ENCODE data around the gene STARD13.

STARD13 gene

GRCh38 chr13:33285420-33286124, at the start of gene STARD13:
STARD13 (minus strand) TSS chr13:33285755; CDS start chr13:33285638, 117 bp downstream.
- DNase-seq (ENCODE audit: low read depth in 3 of 3, low spot score in 1 of 3): no peak

- no peak for DNase-seq (ENCODE audit: low read depth in 3 of 3, low spot score in 1 of 3)
Measured at GRCh38 chr13:33334831-33335230, 49.3 kb upstream of the STARD13 start.

GRCh38 chr13:33331962-33332361, 46.4 kb upstream of the STARD13 start:
- DNase-seq (ENCODE audit: low read depth in 3 of 3, low spot score in 1 of 3): no peak

GRCh38 chr13:33330483-33330882, 44.9 kb upstream of the STARD13 start:
- DNase-seq (ENCODE audit: low read depth in 3 of 3, low spot score in 1 of 3): no peak

GRCh38 chr13:33328701-33329100, 43.1 kb upstream of the STARD13 start:
- no peak for DNase-seq (ENCODE audit: low read depth in 3 of 3, low spot score in 1 of 3)

- no peak for DNase-seq (ENCODE audit: low read depth in 3 of 3, low spot score in 1 of 3)
Measured at GRCh38 chr13:33326723-33327122, 41.2 kb upstream of the STARD13 start.

GRCh38 chr13:33326246-33326645, 40.7 kb upstream of the STARD13 start:
- no peak for DNase-seq (ENCODE audit: low read depth in 3 of 3, low spot score in 1 of 3)

- no peak for DNase-seq (ENCODE audit: low read depth in 3 of 3, low spot score in 1 of 3)
Measured at GRCh38 chr13:33323801-33324510, 38.4 kb upstream of the STARD13 start.

GRCh38 chr13:33322965-33323668, 37.6 kb upstream of the STARD13 start:
- DNase-seq (ENCODE audit: low read depth in 3 of 3, low spot score in 1 of 3): no peak

- no peak for DNase-seq (ENCODE audit: low read depth in 3 of 3, low spot score in 1 of 3)
Measured at GRCh38 chr13:33322543-33322809, 36.9 kb upstream of the STARD13 start.

- no peak for DNase-seq (ENCODE audit: low read depth in 3 of 3, low spot score in 1 of 3)
Measured at GRCh38 chr13:33321686-33322542, 36.4 kb upstream of the STARD13 start.

GRCh38 chr13:33319859-33320258, 34.3 kb upstream of the STARD13 start:
- no peak for DNase-seq (ENCODE audit: low read depth in 3 of 3, low spot score in 1 of 3)

GRCh38 chr13:33318744-33319143, 33.2 kb upstream of the STARD13 start:
- no peak for DNase-seq (ENCODE audit: low read depth in 3 of 3, low spot score in 1 of 3)

- DNase-seq (ENCODE audit: low read depth in 3 of 3, low spot score in 1 of 3): no peak
Measured at GRCh38 chr13:33318037-33318436, 32.5 kb upstream of the STARD13 start.

- DNase-seq (ENCODE audit: low read depth in 3 of 3, low spot score in 1 of 3): no peak
Measured at GRCh38 chr13:33316890-33317289, 31.3 kb upstream of the STARD13 start.

GRCh38 chr13:33313504-33313903, 27.9 kb upstream of the STARD13 start:
- no peak for DNase-seq (ENCODE audit: low read depth in 3 of 3, low spot score in 1 of 3)

GRCh38 chr13:33312861-33313212, 27.3 kb upstream of the STARD13 start:
- DNase-seq (ENCODE audit: low read depth in 3 of 3, low spot score in 1 of 3): no peak

GRCh38 chr13:33312150-33312860, 26.8 kb upstream of the STARD13 start:
- DNase-seq (ENCODE audit: low read depth in 3 of 3, low spot score in 1 of 3): no peak

- DNase-seq (ENCODE audit: low read depth in 3 of 3, low spot score in 1 of 3): no peak
Measured at GRCh38 chr13:33311040-33311439, 25.5 kb upstream of the STARD13 start.

GRCh38 chr13:33310245-33311038, 24.9 kb upstream of the STARD13 start:
- DNase-seq (ENCODE audit: low read depth in 3 of 3, low spot score in 1 of 3): no peak
